Right atrium auricular region (tissue), 2 donors: ENCODE data around the gene DUS3L. TPM values are rescaled to one million over a fixed set of nuclear protein-coding genes. Genes with fewer than 3 reads are reported as not detected.
"Not testable (repeated sequence)": the region's sequence is repeated elsewhere in the genome, so short reads cannot be mapped to it uniquely, and the experiment has no call there.

Source experiments
- DNase-seq: peaks from one replicate; pipeline ENCODE4 v3.0.0-alpha.2; 2019; ENCODE audit warnings: low spot score
- H3K27ac ChIP-seq, 2 donors: fragments of 200-600 bp; sonication (generic); 1 replicate in 1 of 2; 2 replicates in 1 of 2; pipeline ENCODE4 v1.5.1; 2016 to 2019
- H3K27me3 ChIP-seq, 2 donors: fragments of 200-600 bp; sonication (generic); one replicate each; pipeline versions ENCODE4 v1.5.1 to v1.6.0; 2017 to 2019
- H3K36me3 ChIP-seq: fragments of 200-600 bp; sonication (generic); one replicate; pipeline ENCODE4 v1.5.1; 2016
- H3K4me1 ChIP-seq, 2 donors: fragments of 200-600 bp; sonication (generic); one replicate each; pipeline versions ENCODE4 v1.5.1 to v1.6.0; 2017 to 2019
- H3K4me3 ChIP-seq, 2 donors: fragments of 200-600 bp; sonication (generic); 1 replicate in 1 of 2; 2 replicates in 1 of 2; pipeline ENCODE4 v1.5.1; 2017 to 2019; ENCODE audit warnings: mild to moderate bottlenecking in 1 of 2, moderate library complexity in 1 of 2
- H3K9me3 ChIP-seq, 2 donors: fragments of 200-600 bp; sonication (generic); one replicate each; pipeline ENCODE4 v1.5.1; 2019
- CTCF ChIP-seq, 2 donors: fragments of 200-600 bp; sonication (generic); IDR thresholded peaks; one replicate each; pipeline ENCODE4 v1.5.1; 2019; ENCODE audit warnings: antibody characterized with exemption in 2 of 2
- total RNA-seq, 2 donors: library from RNA; depleted of rRNA; stranded (reverse); fragments of >200 nt; gene quantifications; one replicate each; pipeline ENCODE4 v1.1.0, GENCODE V29; 2016

The DUS3L gene
- total RNA-seq, 2 donors from 2014 or later = 12.1 to 24.8 TPM

- no peak for DNase-seq
- Histone ChIP-seq H3K4me1 (no peaks in the 10 kb centered on the region), H3K36me3 (no peaks in the 10 kb centered on the region), H3K4me3 (no peak overlapping the region), H3K27me3 (no peaks in the 10 kb centered on the region), H3K9me3 (no peaks in the 10 kb centered on the region), H3K27ac (no peak overlapping the region)
- no peak for TF ChIP-seq CTCF (IDR thresholded peaks at IDR 0.05)
Measured at GRCh38 chr19:5762608-5763217, 28.2 kb downstream of the DUS3L start.

GRCh38 chr19:5753743-5754142 is 37.2 kb downstream of the DUS3L start:
- no peak for TF ChIP-seq CTCF (IDR thresholded peaks at IDR 0.05)

GRCh38 chr19:5751709-5752108 is 39.3 kb downstream of the DUS3L start:
- no peak for TF ChIP-seq CTCF (IDR thresholded peaks at IDR 0.05)
- DNase-seq = no peak
- no peaks in the 10 kb centered on the region for H3K27me3 ChIP-seq
- H3K27ac ChIP-seq = no peak overlapping the region
- no peaks in the 10 kb centered on the region for H3K4me1 ChIP-seq
- H3K9me3 ChIP-seq = no peaks in the 10 kb centered on the region
- no peak overlapping the region for H3K4me3 ChIP-seq
- H3K36me3 ChIP-seq = no peaks in the 10 kb centered on the region

More at GRCh38 chr19:5753743-5754142, 37.2 kb downstream of the DUS3L start:
- H3K9me3 ChIP-seq = no peaks in the 10 kb centered on the region
- no peaks in the 10 kb centered on the region for H3K4me1 ChIP-seq
- no peaks in the 10 kb centered on the region for H3K27me3 ChIP-seq
- no peak for DNase-seq
- no peak overlapping the region for H3K4me3 ChIP-seq
- no peaks in the 10 kb centered on the region for H3K36me3 ChIP-seq
- H3K27ac ChIP-seq = no peak overlapping the region

GRCh38 chr19:5749505-5749904 is 41.5 kb downstream of the DUS3L start:
- no peaks in the 10 kb centered on the region for H3K9me3 ChIP-seq
- H3K4me1 ChIP-seq = no peaks in the 10 kb centered on the region
- H3K4me3 ChIP-seq = no peak overlapping the region
- no peak overlapping the region for H3K27ac ChIP-seq
- TF ChIP-seq CTCF (IDR thresholded peaks at IDR 0.05) = no peak
- H3K36me3 ChIP-seq = no peaks in the 10 kb centered on the region
- H3K27me3 ChIP-seq = no peaks in the 10 kb centered on the region
- DNase-seq = no peak

GRCh38 chr19:5748920-5749319 is 42.0 kb downstream of the DUS3L start:
- H3K9me3 ChIP-seq, H3K4me3 ChIP-seq, DNase-seq, H3K27ac ChIP-seq, H3K27me3 ChIP-seq, H3K36me3 ChIP-seq, H3K4me1 ChIP-seq: not testable (repeated sequence)

- not testable (repeated sequence) for H3K27ac ChIP-seq, H3K4me3 ChIP-seq, DNase-seq, H3K9me3 ChIP-seq, H3K27me3 ChIP-seq, H3K4me1 ChIP-seq, H3K36me3 ChIP-seq
Measured at GRCh38 chr19:5744999-5745398, 46.0 kb downstream of the DUS3L start.

GRCh38 chr19:5743630-5744029 is 47.3 kb downstream of the DUS3L start:
- no peak overlapping the region for H3K27ac ChIP-seq
- no peaks in the 10 kb centered on the region for H3K9me3 ChIP-seq
- DNase-seq = no peak
- TF ChIP-seq CTCF (IDR thresholded peaks at IDR 0.05) = no peak
- H3K4me3 ChIP-seq = no peak overlapping the region
- no peaks in the 10 kb centered on the region for H3K4me1 ChIP-seq
- H3K27me3 ChIP-seq = no peaks in the 10 kb centered on the region
- H3K36me3 ChIP-seq = no peaks in the 10 kb centered on the region
